A673 (cell line): Measurements from ENCODE around the gene RPS2.

Experiments
- EZH2 ChIP-seq: fragments of 200-600 bp; sonication (generic); IDR thresholded peaks from 2 replicates; pipeline ENCODE4 v1.6.1; 2017; ENCODE audit warnings: borderline replicate concordance, low read depth, mild to moderate bottlenecking, mixed read lengths, antibody characterized with exemption, low read length; ENCODE audit not compliant: poor library complexity, severe bottlenecking
- TF ChIP-seq, protein P1 (sequence below): fragments of 300-800, 200-600 bp; sonication (generic); conservative IDR thresholded peaks from 2 replicates; pipeline ENCODE4 v1.5.1; 2017; ENCODE audit warnings: low read depth, mild to moderate bottlenecking, antibody characterized with exemption, low read length, moderate library complexity, mixed read lengths

DNA sequence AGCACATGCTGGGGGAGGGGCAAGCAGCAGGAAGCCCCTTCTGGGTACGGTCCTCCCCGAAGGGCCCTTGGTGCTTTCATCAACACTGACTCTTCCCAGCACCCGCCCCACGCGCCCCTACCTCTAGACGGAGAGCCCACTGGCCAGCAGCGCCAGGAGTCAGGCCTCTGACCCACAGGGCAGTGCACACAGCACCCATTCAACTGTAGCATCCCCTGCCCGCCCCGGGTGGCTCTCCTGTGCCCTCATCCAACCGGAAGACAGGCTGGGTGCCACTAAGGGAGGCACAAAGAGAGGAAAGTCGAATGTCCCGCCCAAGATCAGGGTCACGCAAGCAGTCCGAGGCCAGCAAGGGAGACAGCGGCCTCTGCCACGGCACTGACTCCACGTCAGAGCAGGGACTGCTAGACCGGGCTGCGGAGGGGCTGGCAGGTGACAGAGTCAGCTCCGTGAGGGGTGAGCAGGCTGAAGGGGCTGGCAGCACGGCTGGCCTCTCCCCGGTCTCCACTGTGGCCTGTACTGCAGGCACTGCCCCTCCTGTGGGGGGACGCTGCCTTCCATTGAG is 31.4 kb downstream of the RPS2 start:
- TF ChIP-seq, protein P1, sequence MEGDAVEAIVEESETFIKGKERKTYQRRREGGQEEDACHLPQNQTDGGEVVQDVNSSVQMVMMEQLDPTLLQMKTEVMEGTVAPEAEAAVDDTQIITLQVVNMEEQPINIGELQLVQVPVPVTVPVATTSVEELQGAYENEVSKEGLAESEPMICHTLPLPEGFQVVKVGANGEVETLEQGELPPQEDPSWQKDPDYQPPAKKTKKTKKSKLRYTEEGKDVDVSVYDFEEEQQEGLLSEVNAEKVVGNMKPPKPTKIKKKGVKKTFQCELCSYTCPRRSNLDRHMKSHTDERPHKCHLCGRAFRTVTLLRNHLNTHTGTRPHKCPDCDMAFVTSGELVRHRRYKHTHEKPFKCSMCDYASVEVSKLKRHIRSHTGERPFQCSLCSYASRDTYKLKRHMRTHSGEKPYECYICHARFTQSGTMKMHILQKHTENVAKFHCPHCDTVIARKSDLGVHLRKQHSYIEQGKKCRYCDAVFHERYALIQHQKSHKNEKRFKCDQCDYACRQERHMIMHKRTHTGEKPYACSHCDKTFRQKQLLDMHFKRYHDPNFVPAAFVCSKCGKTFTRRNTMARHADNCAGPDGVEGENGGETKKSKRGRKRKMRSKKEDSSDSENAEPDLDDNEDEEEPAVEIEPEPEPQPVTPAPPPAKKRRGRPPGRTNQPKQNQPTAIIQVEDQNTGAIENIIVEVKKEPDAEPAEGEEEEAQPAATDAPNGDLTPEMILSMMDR, result no peak
- no peak for TF ChIP-seq EZH2
